B cell (primary cell): ENCODE measurements around the gene DEF6.

Experiments used
- EZH2 ChIP-seq: IDR thresholded peaks from 2 replicates; pipeline ENCODE4 v1.6.1; 2012; ENCODE audit warnings: borderline replicate concordance, low read depth, mild to moderate bottlenecking, moderate library complexity, low read length; ENCODE audit not compliant: insufficient read depth, poor library complexity, severe bottlenecking
- TF ChIP-seq, protein P1 (sequence below): fragments of 200-600 bp; IDR thresholded peaks from one replicate; pipeline ENCODE4 v1.8.0; 2022; ENCODE audit warnings: antibody characterized with exemption, mild to moderate bottlenecking

DNA sequence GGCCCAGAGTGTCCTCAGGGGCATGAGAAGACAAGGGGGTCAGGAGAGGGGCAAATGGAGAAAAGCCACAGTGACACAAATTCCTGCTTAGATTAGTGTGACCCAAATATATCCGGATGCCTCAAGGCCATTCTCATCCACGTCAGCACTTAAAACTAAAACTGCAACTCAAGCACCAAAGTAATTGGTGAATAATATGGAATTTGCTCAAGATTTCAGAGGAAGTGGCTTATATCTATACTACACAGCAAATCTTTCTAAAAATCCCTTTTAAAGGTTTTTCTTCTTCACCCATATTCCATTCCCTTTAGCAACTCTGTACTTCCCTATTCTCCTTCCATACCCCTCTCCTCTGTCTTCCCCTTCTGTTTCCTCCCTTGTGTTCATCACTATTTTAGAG is 15.2 kb downstream of the DEF6 start:
- TF ChIP-seq, protein P1, sequence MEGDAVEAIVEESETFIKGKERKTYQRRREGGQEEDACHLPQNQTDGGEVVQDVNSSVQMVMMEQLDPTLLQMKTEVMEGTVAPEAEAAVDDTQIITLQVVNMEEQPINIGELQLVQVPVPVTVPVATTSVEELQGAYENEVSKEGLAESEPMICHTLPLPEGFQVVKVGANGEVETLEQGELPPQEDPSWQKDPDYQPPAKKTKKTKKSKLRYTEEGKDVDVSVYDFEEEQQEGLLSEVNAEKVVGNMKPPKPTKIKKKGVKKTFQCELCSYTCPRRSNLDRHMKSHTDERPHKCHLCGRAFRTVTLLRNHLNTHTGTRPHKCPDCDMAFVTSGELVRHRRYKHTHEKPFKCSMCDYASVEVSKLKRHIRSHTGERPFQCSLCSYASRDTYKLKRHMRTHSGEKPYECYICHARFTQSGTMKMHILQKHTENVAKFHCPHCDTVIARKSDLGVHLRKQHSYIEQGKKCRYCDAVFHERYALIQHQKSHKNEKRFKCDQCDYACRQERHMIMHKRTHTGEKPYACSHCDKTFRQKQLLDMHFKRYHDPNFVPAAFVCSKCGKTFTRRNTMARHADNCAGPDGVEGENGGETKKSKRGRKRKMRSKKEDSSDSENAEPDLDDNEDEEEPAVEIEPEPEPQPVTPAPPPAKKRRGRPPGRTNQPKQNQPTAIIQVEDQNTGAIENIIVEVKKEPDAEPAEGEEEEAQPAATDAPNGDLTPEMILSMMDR, result no peak
- TF ChIP-seq EZH2, result no peak
